ELR (cell line): Measurements from ENCODE around the gene JADE1.

Experiments
- DNase-seq: peaks from one replicate; pipeline ENCODE4 v3.0.0-alpha.2; 2015; ENCODE audit warnings: low read depth

The JADE1 gene

GRCh38 chr4:128809477-128810330 is at the start of gene JADE1:
JADE1 (plus strand) TSS chr4:128809700; CDS start chr4:128831759, 22,059 bp downstream.
- DNase-seq: peak; percentile 94

GRCh38 chr4:128766781-128767180 is 42.7 kb upstream of the JADE1 start:
- DNase-seq: no peak

GRCh38 chr4:128768373-128768996 is 41.0 kb upstream of the JADE1 start:
- DNase-seq: no peak

DNA sequence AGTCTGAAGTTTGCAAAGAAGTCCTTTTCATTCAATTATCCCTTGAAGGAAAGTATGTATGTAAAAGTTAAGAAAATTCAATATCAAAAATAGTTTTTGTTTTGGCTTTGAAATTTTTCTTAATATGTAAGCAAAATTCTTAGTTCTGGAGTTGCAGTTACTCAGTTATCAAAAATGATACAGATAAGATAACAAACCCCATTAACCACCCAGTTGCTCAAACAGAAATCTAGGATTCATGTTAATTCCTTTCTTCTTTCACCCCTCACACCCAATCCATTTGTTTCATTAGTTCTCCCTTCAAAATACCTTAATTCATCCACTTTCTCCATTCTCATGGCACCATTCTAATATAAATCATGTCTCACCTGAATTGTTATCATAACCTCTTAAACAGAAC is 40.5 kb upstream of the JADE1 start:
- no peak for DNase-seq

DNA sequence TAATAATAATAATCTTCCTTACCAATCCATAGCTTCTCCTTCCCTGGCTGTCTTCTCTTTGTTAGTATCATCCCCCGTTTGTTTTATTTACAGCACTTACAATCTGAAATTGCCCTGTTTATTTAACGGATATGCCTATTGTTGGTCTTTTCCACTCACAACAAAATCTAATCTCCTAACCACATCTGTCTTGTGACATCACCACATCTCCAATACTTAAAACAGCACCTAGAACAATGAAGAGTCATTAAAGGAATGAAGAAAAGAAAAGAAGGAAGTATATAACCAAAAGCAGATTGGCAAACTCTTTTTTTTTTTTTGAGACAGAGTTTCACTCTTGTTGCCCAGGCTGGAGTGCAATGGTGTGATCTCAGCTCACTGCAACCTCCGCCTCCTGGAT is 38.7 kb upstream of the JADE1 start:
- no peak for DNase-seq

- no peak for DNase-seq
Observed at GRCh38 chr4:128775477-128775876, 34.0 kb upstream of the JADE1 start.

- no peak for DNase-seq
Observed at GRCh38 chr4:128775916-128776315, 33.6 kb upstream of the JADE1 start.

- DNase-seq: peak; percentile 85
Observed at GRCh38 chr4:128776794-128777216, 32.7 kb upstream of the JADE1 start.

GRCh38 chr4:128780688-128781087 is 28.8 kb upstream of the JADE1 start:
- DNase-seq: no peak

- DNase-seq: no peak
Observed at GRCh38 chr4:128782076-128782715, 27.3 kb upstream of the JADE1 start.

DNA sequence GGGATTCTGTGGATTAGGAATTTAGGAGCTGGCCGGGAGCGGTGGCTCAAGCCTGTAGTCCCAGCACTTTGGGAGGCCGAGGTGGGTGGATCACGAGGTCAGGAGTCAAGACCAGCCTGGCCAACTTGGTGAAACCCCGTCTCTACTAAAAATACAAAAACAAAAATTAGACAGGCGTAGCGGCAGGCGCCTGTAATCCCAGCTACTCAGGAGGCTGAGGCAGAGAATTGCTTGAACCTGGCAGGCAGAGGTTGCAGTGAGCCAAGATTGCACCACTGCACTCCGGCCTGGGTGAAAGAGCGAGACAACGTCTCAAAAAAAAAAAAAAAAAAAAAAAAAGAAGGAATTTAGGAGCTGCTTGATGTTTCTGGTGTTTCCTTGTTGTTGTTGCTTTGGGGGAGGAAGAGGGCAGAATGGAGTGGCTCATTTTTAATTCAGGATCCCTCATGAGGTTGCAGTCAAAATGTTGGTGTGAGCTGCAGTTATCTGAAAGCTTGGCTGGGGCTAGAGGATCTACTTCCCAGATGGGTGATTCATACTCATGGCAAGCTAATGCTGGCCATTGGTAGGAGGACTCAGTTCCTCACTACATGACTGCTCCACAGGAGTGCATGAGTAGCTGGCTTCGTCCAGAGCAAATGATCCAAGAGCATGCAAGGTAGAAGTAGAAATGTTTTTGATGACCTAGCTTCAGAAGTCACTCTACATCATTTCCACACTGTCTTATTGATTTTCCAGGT is 26.5 kb upstream of the JADE1 start:
- DNase-seq: peak; percentile 28

DNA sequence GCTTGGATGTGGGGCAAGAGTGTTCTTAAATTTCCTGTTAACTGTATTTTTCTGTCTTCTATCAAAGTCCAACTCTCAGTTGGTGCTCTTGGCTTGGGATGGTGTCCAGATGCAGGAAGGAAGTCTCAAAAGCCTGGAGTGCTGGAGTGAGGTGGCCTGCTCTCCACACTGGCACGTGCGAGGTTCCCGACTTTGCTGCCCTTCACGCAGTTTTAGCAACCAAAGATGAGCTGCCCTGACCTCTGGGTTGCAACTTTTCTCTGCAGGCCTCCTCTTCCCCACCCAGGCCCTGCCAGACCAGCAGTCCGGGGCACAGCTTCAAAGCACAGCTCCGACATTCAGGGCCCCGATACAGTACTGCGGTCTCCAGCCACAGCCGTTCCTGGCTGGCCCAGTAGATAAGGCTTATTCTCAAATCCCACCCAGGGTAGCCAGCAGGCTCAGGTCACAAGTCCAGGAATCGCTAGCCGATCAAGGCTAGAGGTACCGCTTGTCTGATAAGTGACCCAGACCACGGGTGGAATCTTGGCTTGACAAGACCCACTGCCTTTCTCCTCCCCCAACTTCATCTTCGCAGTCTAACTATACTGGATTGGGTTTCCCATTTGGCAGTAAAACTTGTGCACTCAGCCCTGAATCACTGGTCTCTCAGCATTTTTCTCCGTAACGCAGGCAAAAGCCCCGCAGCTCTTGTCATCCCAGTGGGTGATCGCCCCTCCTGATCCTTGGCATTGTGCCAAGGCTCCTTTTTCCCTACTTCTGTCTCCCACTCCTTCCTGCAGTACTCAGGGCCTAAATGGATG is 21.8 kb upstream of the JADE1 start:
- DNase-seq: no peak

DNA sequence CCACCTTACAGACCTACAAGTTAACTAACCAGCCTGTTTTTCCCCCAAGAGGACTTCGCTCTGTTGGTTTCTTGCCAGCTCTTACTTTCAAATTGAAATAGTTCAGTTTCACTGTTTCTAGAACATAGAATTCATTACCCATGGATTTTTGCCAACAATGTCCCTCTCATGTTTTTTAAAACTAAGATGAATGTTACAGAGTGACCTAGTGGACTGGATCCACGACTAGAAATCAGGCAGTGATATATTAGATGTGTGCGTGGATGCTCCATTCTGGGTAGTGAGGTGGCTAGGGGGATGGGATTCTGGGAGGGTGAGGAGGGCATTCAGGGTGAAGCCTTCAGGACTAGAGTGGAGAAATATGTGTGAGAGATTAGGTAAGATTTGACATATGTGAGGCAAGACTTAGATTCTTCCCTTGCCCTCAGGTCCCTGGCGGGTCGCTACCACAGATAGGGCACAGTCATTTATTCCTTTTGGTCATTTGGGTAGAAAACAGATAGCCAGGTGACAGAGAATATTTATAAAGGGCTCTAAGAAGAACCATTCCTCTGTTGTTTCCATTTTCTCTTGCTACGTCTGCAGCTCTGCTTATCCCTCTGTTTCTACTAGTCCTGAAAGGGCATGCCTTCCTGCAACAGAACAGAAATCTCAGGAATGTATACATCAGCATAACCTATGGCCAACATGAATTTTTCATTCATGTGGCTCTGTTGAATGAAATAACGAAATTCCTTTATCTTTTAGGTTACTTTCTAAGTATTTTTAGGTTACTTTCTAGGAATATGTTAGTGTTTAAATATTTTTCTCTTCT is 15.4 kb upstream of the JADE1 start:
- DNase-seq: no peak

- DNase-seq: peak; percentile 36
Observed at GRCh38 chr4:128796934-128797333, 12.6 kb upstream of the JADE1 start.

DNA sequence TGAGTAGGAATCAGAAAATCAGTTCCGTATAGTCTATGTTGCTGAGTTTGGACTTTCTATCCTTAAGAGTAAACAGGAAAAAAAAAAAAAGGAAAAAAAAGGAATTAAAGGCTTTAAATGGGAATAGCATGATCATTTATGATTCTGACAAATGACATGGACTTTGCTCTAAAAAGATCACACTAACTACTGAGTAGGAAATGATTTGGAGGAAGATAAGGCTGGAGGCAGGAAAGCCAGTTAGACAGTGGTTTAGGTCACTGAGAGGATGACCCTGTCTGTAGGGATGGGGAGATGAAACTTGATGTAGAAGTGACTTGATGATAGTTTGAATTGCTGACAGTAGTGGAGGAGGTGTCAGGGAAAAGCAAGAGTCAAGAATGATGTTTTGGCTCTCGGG is 9.2 kb upstream of the JADE1 start:
- no peak for DNase-seq

DNA sequence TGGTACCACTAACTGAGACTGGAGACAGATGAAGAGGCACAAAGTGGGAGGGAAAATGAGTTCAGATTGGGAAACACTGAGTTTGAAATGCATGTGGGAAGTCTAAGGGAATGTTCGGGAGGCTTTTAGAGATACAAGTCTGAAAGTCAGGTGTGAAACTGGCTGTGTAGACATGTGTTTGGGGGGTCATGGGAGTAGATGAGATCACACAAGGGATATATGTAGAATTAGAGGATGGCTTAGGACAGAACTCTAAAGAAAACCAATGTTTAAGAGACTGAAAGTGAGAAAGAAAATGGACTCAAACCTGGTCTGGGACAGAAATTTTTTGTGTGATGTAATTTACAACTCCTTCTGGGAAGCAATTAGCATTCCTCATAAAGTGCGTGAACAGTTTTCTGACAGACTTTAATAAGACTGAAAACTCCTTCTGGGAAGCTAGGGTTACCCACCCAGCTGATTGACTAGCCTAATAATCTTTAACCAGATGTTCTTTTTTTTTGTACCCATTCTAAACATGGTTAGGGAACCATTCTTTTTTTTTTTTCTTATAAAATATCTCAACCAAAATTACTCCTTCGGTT is 8.7 kb upstream of the JADE1 start:
- no peak for DNase-seq

- no peak for DNase-seq
Observed at GRCh38 chr4:128802680-128803628, 6.5 kb upstream of the JADE1 start.

DNA sequence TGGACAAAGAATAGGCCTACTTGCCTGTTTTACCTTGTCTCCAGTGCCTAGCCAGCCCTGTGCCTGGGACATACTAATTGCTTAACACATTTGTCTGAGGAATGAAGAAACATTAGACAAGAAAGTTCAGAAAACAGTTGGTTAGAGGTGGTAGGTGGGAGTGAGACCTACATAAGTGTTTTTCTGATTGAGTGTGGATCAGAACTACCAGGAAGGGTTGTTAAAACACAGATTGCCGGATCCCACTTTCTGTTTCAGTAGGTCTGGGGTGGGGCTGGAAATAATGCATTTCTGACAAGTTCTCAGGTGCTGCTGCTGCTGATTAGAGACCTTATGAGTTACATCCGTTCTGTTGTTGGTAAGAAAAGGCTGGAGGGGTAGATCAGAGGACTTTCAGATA is 5.7 kb upstream of the JADE1 start:
- DNase-seq: no peak

- peak; percentile 48 for DNase-seq
Observed at GRCh38 chr4:128810331-128810870, 901 bp downstream of the JADE1 start.
